Activated CD4-positive, alpha-beta T cell treated with anti-CD3 and anti-CD28 coated beads for 24 hours (primary cell): Measurements from ENCODE around the gene SGSH.

Experiments
- DNase-seq, 2 donors: peaks; one replicate each; pipeline ENCODE4 v3.0.0-alpha.2; 2020; ENCODE audit warnings: low read depth in 2 of 2

SGSH gene

DNA sequence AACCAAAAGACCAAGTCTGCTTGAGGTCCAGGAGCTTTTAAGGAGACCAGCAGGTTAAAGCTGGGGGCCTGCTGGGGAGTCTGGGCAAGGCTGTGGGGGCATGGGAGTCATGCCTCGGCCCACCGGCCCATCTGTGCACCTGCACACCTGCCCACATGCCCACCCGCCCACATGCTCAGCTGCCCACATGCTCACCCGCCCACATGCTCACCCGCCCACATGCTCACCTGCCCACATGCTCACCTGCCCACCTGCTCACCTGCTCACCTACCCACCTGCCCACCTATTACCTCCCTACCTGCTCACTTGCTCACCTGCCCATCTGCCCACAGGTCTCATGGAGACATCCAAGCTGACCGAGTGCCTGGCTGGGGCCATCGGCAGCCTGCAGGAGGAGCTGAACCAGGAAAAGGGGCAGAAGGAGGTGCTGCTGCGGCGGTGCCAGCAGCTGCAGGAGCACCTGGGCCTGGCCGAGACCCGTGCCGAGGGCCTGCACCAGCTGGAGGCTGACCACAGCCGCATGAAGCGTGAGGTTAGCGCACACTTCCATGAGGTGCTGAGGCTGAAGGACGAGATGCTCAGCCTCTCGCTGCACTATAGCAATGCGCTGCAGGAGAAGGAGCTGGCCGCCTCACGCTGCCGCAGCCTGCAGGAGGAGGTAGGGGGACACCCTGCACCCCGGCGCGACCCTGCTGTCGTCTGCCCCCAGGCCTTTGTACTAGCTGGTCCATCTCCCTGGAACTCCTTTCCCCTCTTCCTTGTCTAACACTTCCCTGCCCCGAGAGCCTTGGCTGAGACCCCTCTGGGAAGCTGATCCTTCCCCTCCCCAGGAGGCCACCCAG, 36.3 kb downstream of the SGSH start:
- no peak for DNase-seq

DNA sequence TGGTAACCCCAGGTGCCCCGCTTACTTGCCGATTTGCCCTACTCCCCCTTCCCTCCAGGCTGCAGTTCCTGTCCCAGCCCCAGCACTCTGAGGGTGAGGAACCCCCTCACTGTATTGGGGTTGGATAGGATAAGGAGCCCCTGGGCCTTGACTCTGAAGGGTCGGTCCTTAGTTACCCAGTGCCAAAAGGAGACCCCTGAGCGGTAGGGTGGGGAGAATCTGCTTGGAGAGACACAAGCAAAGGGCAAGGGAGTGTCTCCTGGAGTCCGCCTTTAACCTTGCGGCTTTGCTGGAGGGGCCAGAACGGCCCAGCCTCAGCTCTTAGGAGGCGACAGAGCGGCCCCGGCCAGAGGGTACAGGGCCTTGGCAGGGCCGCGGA, 37.3 kb downstream of the SGSH start:
- DNase-seq, result no peak

DNA sequence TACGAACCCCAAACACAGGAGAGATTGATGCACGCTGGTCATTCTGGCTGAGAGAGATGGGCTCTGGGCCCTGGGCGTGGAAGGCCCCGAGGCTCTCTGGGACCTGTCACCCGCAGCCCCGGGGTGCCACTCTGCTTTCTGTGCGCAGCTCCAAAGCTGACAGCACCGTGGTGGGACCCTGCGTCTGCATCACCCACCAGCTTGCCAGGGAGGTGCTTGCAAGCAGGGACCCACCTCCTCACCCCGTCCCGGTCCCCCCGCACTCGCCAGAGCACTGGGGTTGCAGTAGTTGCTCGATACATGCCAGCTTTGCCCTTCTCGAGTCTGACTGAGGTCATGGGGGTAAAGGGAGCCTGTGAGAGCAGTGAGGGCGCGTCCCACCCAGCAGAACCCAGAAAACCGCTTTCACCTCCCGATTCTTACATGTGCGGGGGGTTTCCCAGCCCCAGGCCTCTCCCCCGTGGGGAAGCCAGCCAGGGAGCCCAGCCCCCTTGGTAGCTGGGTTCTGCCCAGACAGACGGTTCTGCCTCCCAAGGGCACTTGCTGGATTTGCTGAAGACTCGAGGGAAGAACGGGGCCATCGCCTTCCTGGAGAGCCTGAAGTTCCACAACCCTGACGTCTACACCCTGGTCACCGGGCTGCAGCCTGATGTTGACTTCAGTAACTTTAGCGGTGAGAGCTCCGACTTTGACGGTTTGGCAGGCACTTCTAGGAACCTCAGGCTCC, 37.9 kb downstream of the SGSH start:
- DNase-seq, result no peak

DNA sequence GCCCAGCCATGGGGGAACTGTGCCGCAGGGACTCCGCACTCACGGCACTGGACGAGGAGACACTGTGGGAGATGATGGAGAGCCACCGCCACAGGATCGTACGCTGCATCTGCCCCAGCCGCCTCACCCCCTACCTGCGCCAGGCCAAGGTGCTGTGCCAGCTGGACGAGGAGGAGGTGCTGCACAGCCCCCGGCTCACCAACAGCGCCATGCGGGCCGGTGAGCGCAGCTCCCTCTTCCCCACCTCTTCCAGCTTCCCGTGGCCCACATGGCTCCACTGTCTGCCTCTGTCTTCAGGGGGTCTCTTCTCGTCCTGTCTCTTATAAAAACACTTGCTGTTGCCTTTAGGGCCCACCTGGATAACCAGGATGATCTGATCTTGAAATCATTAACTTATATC, 38.7 kb downstream of the SGSH start:
- DNase-seq, result no peak

DNA sequence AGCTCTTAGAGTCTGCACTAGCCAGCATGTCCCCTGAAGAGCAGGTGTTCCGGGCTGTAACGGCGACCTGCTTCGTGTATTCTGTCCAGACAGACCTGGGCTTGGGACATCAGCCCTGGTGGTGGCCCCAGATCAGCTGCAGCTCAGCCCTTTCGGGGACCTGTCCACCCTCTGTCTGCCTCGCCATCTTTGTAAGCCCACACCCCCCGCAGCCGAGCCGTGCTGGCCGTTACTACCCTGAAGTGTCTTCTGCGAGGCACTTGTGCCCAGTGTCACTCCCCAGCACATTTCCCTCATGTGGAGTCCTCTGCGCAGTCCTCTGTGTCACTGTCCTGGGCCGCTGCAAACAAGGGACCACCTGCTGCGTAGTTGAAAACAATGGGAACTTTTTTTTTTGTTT, 39.9 kb downstream of the SGSH start:
- DNase-seq, result no peak

DNA sequence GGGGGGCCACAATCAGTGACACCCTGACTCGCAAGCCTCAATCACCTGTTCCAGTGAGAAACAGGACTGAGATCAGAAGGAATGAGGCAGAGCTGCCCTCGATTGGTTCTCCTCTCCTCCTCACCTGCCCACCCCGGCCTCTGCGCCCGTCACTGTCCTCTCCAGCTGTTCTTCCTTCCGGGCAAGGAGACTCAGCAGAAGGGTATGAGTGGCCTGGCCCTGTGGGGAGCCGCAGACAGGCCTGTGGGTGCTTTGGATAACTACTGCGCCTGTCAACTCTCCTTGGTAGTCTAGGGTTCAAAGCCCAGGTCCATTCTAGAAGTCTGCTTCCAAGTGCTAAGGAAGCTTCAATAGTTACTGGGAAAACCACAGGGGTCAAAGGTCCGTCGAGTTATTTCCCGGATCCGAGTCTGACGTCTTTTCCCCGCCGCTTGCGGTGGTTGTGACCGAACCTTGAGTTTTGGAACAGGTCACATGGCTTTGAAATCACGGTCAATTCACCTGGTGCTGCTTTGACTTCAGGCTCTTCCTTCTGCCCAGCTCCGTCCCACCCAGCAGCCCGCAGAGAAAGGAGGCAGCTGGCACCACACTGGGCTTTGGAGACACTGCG, 42.0 kb downstream of the SGSH start:
- DNase-seq, result no peak

DNA sequence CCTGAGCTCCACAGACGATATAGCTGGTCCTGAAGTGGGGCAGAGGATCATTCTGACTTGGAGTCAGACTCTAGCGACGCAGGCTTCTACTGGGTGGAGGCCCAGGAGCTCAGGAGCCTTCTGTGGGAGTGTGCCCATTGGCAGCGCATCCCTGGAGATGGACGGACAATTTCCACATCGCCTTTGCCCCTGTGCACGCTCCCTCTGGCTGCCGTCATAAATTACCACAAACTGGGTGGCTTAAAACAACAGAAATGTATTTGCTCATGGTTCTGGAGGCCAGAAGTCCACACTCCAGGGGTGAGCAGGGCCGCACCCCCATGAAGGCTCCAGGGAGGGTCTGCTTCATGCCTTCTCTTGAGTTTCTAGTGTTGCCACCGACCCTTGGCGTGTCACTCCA, 43.4 kb downstream of the SGSH start:
- DNase-seq, result no peak

DNA sequence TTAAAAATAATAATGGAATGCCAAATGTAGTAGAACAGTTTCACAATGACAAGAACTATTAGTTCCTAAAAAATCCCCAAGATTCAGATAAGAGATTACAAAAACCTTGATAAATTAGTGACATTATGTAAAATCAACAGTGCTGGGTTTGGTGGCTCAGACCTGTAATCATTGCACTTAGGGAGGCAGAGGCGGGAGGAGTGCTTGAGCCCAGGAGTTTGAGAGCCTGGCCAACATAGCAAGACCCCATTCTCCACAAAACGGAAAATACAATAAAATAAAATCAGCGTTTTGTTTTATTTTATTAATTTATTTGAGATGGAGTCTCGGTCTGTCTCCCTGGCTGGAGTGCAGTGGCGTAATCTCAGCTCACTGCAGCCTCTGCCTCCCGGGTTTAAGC, 46.2 kb downstream of the SGSH start:
- DNase-seq, result no peak

DNA sequence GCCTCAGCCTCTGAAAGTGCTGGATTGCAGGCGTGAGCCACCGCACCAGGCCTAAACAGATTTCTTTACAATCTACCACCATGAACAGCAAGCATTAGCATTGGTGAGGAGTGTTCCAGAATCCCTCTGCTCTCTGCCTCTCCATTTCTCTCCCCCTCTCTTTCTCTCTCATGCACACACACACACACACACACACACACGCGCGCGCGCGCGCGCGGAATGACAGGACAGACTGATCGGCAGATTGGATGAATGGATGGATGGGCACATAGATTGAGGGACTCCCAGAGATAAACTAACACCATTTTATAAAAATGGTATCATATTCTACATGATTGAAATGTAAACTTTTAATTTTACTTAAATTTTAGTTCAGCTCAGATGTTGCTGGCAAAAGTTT, 47.0 kb downstream of the SGSH start:
- no peak for DNase-seq

DNA sequence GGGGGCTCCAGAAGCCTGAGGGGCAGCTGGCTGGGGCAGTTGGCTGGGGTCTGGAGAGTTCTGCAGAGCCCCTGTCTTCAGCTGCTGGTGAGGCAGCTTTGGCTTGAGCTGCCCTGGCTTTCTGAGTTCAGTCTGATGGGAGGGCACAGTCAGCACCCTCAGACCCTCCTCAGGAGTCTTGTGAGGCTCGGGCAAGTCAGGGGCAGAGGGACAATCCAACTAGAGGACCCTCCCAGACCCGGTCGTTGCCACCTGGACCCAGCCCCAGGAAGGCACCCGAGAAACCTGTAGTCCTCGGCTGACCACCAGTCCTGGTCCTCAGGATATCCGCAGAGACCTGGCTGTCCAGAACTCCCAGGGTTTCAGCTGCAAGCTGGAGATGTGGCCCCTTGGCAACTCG, 48.5 kb downstream of the SGSH start:
- no peak for DNase-seq

DNA sequence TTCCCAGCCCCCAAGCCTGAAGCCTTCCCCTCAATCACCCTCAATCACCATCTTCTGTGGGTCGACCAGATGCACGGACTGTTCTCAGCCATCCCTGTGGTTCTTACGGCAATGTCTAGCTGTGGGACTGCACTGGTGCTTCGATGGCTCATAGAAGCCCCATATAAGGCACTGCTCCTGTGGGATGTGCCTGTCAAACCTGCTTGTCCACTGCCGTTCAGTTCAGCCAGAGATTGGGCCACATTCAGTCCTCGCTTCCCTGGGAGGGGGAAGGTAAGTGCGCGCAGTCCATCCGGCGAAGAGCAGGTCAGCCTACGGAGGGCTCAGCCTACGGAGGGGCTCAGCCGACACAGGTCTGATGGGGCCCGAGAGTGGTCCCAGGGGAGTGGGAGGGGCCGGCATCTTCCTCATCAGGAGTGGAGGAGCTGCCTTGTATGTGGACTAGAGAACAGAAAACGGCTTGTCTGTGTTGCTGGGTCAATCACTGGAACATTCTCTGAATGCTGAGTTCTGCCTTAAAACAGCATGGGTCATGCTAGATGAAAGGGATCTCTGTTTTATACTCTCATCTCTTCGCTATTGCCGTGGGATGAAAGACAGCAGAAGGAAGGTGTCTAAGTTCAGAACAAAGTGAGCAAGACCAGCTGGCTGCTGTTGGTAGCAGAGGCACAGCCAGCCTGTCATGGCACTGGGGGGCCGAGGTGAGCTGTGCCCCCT, 50.2 kb downstream of the SGSH start, which contains the start of gene CARD14:
Gene CARD14, plus strand, starts transcription at position 247 of the 717 bp plus-strand sequence. CDS start 11,409 bp downstream, outside the sequence.
- DNase-seq, result no peak

DNA sequence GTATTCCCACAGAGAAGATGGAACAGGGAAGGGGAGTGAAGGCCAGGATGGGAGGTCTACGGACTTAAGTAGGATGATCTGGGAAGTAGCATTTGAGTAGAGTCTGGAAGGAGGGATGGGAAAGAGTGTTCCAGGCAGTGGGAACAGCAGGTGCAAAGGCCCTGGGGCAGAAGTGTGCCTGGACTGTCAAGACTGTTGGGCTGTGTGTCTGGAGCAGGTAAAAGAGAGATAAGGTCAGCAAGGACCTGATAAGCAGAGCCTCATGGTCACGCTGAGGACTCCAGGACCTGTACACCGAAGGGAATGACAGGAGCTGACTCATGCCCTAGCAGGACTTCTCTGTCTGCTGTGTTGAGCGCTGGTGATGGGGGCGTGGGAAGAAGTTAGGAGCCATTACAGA, 51.0 kb downstream of the SGSH start:
- no peak for DNase-seq

DNA sequence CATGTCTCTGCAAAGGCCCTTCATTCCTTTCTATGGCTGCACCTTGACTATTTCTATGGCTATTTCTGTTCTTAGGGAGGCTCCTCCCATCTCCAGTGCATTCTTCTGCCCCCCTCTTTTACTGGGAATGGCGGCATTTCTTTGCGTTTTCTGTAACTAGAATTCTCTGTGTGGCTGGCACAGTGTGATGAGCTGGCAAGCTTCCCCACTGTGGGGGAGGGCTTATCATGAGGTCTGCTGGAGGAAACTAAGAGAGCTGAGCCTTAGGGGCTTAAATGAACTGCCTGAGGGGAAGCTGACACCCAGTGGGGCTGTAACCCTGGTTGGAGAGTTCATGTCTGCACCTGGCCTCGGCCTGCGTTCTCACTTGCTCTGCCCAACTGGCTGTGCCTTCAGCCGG, 51.8 kb downstream of the SGSH start:
- DNase-seq, result no peak

DNA sequence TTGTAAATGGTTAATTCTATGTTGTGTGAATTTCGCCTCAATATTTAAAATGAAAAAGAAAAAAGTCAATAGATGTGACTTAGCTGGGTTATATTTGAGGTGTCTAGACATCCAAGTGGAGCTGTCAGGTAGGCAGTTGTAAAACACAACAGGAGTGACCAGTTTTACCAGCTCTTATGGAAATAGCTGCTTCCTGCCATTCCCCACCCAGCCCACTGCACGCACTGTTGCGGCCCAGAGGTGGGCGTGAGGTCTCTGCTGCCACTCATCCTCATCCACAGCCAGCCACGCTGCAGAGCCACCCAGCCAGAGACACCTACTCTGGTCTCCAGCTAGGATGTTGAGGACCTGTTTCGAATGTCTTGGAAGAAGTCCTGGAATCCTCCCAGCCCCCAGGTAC, 53.7 kb downstream of the SGSH start:
- DNase-seq, result no peak

DNA sequence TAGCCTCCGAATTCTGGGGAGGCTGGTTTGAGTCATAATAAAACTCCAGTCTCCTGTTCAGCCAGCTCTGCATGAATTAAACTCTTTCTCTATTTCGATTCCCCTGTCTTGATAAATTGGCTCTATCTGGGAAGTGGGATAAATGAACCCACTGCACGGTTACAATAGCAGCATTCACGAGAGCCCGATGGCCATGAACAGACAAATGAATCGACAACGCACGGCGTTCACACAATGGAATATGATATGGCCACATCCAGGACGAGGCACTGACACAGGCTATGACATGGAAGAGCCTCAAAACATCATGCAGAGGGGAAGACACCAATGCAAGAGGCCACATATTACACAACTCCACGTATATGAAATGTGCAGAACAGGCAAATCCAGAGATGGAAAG, 55.9 kb downstream of the SGSH start:
- no peak for DNase-seq

DNA sequence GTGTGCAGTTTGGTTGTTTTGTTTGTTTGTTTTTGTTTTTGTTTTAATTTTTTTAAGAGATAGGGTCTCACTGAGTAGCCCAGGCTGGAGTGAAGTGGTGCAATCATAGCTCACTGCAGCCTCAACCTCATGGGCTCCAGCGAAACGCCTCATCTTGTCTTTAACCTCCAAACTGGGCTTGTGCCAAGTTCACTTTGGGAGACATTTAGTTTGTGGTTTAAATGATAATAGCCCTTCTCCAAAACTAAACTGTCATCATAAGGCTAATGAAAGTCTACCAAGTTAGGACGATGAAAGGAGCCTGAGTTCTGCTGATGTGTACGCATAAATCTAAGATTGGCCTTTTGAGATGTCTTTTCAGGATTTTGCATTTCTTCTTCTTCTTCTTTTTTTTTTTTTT, 56.8 kb downstream of the SGSH start:
- DNase-seq, result no peak

DNA sequence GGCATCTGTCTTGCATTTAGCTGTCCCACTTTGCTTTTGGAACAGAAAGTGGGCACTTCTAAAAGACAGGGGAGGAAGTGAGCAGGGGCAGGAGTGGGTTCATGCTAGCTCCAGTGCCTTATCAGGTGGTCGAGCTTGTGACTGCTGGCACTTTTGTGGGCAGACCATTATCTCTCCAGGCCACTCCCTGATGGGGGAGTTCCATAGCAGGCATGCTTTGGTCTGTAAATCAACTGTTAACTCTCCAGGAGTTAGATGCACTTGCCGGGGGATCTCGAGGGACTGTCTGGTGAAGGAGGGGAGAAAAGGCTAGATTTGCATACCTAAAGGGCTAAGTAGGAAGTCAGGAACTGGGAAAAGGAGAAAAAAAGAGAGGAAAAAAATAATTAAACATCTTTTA, 59.6 kb downstream of the SGSH start:
- no peak for DNase-seq
